NB4 (cell line): Measurements from ENCODE around the gene SH3GL2.

Source experiments
- DNase-seq: peaks from one replicate; pipeline ENCODE4 v3.0.0; 2010; ENCODE audit warnings: low read depth
- H3K4me3 ChIP-seq: one replicate; pipeline ENCODE4 v1.5.1; 2011; ENCODE audit warnings: mild to moderate bottlenecking, low read depth, low read length, moderate library complexity
- MYC ChIP-seq: IDR thresholded peaks from 2 replicates; pipeline ENCODE4 v1.6.1; 2011; ENCODE audit warnings: low read depth, low read length
- POLR2A ChIP-seq: IDR thresholded peaks from 2 replicates; pipeline ENCODE4 v1.6.1; 2011; ENCODE audit warnings: mild to moderate bottlenecking; ENCODE audit not compliant: insufficient read length; ENCODE audit errors: extremely low read depth
- TF ChIP-seq, protein P1 (sequence below): IDR thresholded peaks from one replicate; pipeline ENCODE4 v1.5.1; 2012; ENCODE audit warnings: low read depth, low read length
- TF ChIP-seq, protein P2 (sequence below): IDR thresholded peaks from 2 replicates; pipeline ENCODE4 v1.6.1; 2011; ENCODE audit warnings: low read depth, low read length

Gene SH3GL2

DNA sequence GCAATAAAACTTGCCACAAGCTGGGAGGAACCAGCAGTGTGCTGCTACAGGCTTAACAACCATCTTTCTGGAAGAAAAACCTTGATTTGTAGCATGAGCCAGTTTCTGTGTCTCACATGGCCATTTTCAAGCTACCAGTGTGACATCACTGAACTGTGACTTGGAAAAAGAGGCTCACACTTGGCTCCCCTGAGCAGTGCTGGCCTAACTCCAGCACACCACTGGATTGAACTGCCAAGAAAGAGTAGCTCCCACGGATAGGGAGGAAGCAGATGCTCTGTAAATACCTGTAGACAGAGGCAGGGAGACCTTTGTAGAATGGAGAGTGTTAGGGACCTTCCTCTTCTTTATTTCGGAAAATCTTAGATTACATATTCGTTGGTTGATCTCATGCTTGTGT is 197.9 kb downstream of the SH3GL2 start:
- TF ChIP-seq POLR2A = no peak
- TF ChIP-seq, protein P1, sequence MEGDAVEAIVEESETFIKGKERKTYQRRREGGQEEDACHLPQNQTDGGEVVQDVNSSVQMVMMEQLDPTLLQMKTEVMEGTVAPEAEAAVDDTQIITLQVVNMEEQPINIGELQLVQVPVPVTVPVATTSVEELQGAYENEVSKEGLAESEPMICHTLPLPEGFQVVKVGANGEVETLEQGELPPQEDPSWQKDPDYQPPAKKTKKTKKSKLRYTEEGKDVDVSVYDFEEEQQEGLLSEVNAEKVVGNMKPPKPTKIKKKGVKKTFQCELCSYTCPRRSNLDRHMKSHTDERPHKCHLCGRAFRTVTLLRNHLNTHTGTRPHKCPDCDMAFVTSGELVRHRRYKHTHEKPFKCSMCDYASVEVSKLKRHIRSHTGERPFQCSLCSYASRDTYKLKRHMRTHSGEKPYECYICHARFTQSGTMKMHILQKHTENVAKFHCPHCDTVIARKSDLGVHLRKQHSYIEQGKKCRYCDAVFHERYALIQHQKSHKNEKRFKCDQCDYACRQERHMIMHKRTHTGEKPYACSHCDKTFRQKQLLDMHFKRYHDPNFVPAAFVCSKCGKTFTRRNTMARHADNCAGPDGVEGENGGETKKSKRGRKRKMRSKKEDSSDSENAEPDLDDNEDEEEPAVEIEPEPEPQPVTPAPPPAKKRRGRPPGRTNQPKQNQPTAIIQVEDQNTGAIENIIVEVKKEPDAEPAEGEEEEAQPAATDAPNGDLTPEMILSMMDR = no peak
- TF ChIP-seq, protein P2, sequence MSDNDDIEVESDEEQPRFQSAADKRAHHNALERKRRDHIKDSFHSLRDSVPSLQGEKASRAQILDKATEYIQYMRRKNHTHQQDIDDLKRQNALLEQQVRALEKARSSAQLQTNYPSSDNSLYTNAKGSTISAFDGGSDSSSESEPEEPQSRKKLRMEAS = no peak
- no peak overlapping the region for H3K4me3 ChIP-seq
- DNase-seq = no peak

DNA sequence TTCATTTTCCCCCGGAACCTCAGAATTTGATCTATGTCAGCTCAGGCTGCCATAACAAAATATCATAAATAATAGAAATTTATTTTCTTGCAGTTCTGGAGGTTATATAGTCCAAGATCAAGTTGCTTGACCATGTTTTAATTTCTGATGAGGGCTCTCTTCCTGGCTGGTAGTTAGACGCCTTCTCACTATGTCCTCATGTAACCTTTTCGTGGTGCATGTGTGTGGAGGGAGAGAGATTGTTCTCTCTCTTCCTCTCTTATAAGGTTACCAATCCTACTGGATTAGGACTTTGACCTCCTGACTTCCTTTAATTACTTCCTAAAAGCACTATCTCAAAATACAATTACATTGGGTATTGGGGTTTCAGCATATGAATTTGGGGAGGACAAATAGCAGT is 198.6 kb downstream of the SH3GL2 start:
- no peak overlapping the region for H3K4me3 ChIP-seq
- DNase-seq = no peak
- TF ChIP-seq, protein P2 = no peak
- no peak for TF ChIP-seq MYC
- TF ChIP-seq POLR2A = no peak
- TF ChIP-seq, protein P1 = no peak

DNA sequence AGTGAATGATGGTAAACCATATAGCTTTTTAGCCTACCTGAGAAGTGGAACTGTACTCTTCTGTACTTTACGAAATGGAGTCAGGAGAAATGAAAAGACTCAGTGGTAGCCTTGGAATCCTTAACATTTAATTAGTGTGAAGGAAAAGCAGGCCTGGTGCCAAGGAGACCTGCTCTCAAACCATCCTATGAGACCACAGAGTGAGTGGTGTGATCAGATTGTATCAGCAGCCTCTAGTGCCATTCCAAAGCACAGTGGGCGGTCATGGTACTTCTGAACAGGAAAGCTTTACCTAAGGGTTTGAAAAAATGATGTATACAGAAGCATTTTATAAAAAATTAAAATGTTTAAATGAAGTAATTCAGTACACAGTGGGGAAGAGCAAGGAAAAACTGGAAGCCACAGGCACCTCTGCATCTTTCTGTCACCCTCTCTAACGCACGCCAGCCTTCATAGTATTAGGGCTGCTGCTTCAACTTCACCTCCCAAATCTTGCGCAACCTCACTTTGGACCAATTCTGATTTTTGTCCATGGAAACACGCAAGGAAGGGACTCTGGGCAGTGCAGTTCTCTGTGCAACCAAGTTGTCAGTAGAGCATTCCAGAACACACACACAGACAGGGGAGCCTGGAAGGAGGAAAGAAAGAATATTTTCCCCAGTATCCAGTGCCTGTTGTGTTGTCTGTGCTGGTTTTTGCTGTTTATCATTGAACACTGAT is 203.7 kb downstream of the SH3GL2 start:
- DNase-seq = no peak
- no peak overlapping the region for H3K4me3 ChIP-seq
- TF ChIP-seq, protein P2 = no peak
- TF ChIP-seq MYC (no peak), POLR2A (no peak)
- TF ChIP-seq, protein P1 = no peak

DNA sequence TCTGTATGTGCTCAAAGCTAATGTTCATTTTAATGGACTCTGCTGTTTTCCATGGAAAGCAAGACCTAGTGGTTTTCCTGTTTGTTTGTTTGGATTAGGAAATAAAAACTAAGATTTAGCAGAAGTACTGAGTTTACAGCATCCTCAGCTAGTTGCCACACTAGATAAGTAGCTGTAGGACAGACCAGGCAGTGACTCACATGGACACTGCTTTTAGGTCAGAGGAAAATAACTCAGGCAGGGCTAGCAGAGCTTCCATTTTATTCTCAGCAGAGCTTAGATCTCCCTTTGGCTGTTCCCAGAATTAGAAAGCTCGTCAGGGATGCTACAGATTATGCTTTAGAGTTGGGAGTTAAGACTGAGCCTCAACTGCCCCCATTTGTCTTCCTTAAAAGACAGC is 204.4 kb downstream of the SH3GL2 start:
- DNase-seq = no peak
- no peak overlapping the region for H3K4me3 ChIP-seq

DNA sequence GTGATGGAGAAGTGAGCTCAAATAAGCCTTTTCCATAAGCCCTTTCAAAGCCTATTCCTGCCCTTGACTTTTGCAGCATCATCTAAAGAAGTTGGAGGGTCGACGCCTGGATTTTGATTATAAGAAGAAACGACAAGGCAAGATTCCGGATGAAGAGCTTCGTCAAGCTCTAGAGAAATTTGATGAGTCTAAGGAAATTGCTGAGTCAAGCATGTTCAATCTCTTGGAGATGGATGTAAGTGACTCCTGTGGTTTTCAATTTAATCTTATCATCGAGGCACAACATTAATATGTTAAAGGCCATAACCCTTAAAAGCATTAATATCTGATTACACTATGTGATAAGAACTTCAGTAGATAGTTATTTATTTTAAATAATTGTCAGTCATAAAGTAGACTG is 210.4 kb downstream of the SH3GL2 start:
- TF ChIP-seq, protein P2 = no peak
- TF ChIP-seq, protein P1 = no peak
- TF ChIP-seq MYC = no peak
- no peak for TF ChIP-seq POLR2A
- H3K4me3 ChIP-seq = no peak overlapping the region
- no peak for DNase-seq

More for the DNA sequence above, 204.4 kb downstream of the SH3GL2 start:
- TF ChIP-seq, protein P2 = no peak
- TF ChIP-seq MYC = no peak
- TF ChIP-seq POLR2A = no peak
- TF ChIP-seq, protein P1 = no peak
